ENCODE data around the gene TBCD. TPM values are rescaled to one million over a fixed set of nuclear protein-coding genes. Genes with fewer than 3 reads are reported as not detected.
"Not testable (repeated sequence)": the region's sequence is repeated elsewhere in the genome, so short reads cannot be mapped to it uniquely, and the experiment has no call there.

The TBCD gene
- total RNA-seq, 1 experiment from 2014 or later: 90.7 TPM

DNA sequence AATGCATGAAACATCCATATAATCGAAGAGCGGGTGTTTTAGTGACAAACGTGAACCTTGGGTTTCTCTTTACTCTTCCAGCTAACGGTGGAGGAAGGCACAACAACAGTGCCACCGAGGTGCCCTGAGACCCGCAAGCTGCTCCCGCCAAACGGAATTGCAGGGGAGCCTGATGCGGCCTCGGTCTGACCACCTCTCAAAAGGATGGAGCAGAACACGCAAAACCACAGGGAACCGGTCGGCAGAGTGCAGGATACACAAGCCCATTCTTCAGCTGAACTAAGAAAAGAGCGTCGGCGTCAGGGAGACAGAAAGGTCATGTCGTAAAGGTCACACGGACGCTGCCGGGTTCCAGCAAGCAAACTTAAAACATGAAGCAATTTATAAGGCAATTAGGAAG lies 197.5 kb downstream of the TBCD start:
- DNase-seq: no peak
- intact Hi-C loops (cut with micrococcal nuclease; ENCODE audit: unreplicated experiment): no loop called here
- H3K4me3 Mint-ChIP-seq (ENCODE audit: low read depth, unreplicated experiment): no peak overlapping the region
- peaks cover 36% of the 10 kb centered on the region for H3K9me3 Mint-ChIP-seq (ENCODE audit: low read depth, unreplicated experiment)
- CTCF ChIA-PET: no interaction called here
- no peak overlapping the region for H3K27ac Mint-ChIP-seq (ENCODE audit: unreplicated experiment)
- H3K27me3 Mint-ChIP-seq (ENCODE audit: unreplicated experiment): no peaks in the 10 kb centered on the region
- H3K36me3 Mint-ChIP-seq (ENCODE audit: insufficient read depth, unreplicated experiment): peaks cover 27% of the 10 kb centered on the region
- H3K4me1 Mint-ChIP-seq (ENCODE audit: low read depth, unreplicated experiment): no peaks in the 10 kb centered on the region
- TF ChIP-seq, protein P1, sequence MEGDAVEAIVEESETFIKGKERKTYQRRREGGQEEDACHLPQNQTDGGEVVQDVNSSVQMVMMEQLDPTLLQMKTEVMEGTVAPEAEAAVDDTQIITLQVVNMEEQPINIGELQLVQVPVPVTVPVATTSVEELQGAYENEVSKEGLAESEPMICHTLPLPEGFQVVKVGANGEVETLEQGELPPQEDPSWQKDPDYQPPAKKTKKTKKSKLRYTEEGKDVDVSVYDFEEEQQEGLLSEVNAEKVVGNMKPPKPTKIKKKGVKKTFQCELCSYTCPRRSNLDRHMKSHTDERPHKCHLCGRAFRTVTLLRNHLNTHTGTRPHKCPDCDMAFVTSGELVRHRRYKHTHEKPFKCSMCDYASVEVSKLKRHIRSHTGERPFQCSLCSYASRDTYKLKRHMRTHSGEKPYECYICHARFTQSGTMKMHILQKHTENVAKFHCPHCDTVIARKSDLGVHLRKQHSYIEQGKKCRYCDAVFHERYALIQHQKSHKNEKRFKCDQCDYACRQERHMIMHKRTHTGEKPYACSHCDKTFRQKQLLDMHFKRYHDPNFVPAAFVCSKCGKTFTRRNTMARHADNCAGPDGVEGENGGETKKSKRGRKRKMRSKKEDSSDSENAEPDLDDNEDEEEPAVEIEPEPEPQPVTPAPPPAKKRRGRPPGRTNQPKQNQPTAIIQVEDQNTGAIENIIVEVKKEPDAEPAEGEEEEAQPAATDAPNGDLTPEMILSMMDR (IDR thresholded peaks at IDR 0.05; ENCODE audit: unreplicated experiment): no peak
- BruUV-seq (replicated peaks): no TSS peak

DNA sequence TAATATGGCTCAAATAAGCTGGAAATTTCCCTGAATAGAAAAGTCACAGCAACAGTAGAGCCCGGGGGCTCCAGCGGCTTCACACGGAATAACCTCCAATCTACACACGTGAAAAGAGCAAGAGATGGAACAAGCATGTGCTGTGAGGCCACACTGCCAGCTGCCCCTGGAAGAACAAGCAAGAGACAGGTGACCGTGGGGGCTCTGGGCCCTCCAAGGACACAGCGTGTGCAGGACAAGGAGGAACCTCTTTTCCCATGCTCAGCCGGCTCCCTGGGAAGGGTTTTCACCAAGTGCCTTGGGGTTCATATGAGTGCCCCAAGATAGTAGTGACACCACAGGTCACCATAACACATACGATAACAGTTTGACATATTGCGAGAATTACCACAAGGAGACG lies 198.1 kb downstream of the TBCD start:
- TF ChIP-seq, protein P1 (IDR thresholded peaks at IDR 0.05; ENCODE audit: unreplicated experiment): no peak
- intact Hi-C loops (cut with micrococcal nuclease; ENCODE audit: unreplicated experiment): no loop called here
- BruUV-seq (replicated peaks): no TSS peak
- Mint-ChIP-seq H3K4me3 (ENCODE audit: low read depth, unreplicated experiment) (no peak overlapping the region), H3K4me1 (ENCODE audit: low read depth, unreplicated experiment) (no peaks in the 10 kb centered on the region), H3K27ac (ENCODE audit: unreplicated experiment) (no peak overlapping the region), H3K9me3 (ENCODE audit: low read depth, unreplicated experiment) (peaks cover 33% of the 10 kb centered on the region), H3K36me3 (ENCODE audit: insufficient read depth, unreplicated experiment) (peaks cover 21% of the 10 kb centered on the region), H3K27me3 (ENCODE audit: unreplicated experiment) (no peaks in the 10 kb centered on the region)
- CTCF ChIA-PET: no interaction called here
- no peak for DNase-seq

DNA sequence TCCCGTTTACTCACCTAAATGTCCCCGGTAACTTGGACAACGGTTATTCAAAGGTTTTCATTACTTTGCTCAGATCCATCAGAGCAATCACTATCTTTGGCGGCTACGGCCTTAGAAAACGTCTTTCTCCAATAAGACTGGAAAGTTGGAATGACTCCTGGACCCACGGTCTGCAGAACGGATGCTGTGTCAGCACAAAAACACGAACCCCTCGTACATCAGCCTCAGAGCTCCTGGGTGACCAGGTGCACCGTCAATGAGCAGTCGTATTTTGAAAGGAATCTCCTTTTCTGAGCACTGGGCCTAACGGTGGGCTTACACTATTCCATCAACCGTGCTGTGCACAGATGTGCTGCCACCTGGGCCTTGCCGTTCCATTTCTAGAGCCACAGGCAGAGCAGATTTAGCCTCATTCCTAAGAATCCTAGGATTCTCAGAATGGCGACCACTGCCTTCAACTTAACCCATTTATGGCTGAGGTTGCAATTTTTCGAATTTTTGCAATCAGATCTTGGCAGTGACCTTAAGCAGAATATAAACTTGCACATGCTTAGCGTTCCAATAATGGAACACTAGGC lies 198.7 kb downstream of the TBCD start:
- no TSS peak for BruUV-seq (replicated peaks)
- Mint-ChIP-seq H3K27me3 (ENCODE audit: unreplicated experiment) (no peaks in the 10 kb centered on the region), H3K27ac (ENCODE audit: unreplicated experiment) (no peak overlapping the region), H3K4me1 (ENCODE audit: low read depth, unreplicated experiment) (no peaks in the 10 kb centered on the region), H3K36me3 (ENCODE audit: insufficient read depth, unreplicated experiment) (peaks cover 18% of the 10 kb centered on the region), H3K9me3 (ENCODE audit: low read depth, unreplicated experiment) (peaks cover 32% of the 10 kb centered on the region), H3K4me3 (ENCODE audit: low read depth, unreplicated experiment) (no peak overlapping the region)
- CTCF ChIA-PET: no interaction called here
- TF ChIP-seq, protein P1 (IDR thresholded peaks at IDR 0.05; ENCODE audit: unreplicated experiment): no peak
- DNase-seq: no peak
- intact Hi-C loops (cut with micrococcal nuclease; ENCODE audit: unreplicated experiment): no loop called here

DNA sequence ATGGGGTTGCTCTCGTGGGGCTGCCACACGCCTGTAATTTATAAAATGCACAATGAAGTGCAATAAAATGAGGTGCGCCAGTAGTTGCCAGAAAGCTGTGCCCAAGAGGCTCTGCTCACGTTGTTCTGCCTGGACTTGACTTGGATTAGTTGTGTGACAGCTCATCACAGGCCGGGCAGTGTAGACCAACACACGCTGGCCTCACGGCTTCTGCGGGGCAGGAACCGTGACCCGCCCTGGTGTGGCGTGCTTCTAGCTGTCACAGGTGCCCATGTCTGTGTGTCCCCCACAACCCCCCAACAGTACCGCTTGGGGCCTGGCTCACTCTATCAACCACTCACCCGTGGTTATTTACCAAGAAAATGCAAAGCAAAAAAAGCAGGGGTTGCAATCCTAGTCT lies 200.2 kb downstream of the TBCD start:
- Mint-ChIP-seq H3K4me3 (ENCODE audit: low read depth, unreplicated experiment) (no peak overlapping the region), H3K27ac (ENCODE audit: unreplicated experiment) (no peak overlapping the region), H3K27me3 (ENCODE audit: unreplicated experiment) (no peaks in the 10 kb centered on the region), H3K36me3 (ENCODE audit: insufficient read depth, unreplicated experiment) (peaks cover 22% of the 10 kb centered on the region), H3K9me3 (ENCODE audit: low read depth, unreplicated experiment) (peaks cover 25% of the 10 kb centered on the region), H3K4me1 (ENCODE audit: low read depth, unreplicated experiment) (no peaks in the 10 kb centered on the region)
- BruUV-seq (replicated peaks): no TSS peak
- CTCF ChIA-PET: interaction anchor here (0.7 kb wide), 1 partner anchor 196 kb away, joined by 4 read pairs; no protein-coding TSS in a partner anchor
- intact Hi-C loops (cut with micrococcal nuclease; ENCODE audit: unreplicated experiment): no loop called here
- DNase-seq: no peak
- TF ChIP-seq, protein P1 (IDR thresholded peaks at IDR 0.05; ENCODE audit: unreplicated experiment): no peak

DNA sequence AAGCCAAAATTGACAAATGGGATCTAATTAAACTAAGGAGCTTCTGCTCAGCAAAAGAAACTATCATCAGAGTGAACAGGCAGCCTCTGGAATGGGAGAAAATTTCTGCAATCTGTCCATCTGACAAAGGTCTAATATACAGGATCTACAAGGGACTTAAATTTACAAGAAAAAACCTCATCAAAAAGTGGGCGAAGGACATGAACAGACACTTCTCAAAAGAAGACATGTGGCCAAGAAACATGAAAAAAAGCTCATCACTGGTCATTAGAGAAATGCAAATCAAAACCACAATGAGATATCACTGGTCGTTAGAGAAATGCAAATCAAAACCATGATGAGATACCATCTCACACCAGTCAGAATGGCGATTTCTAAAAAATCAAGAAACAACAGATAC lies 203.2 kb downstream of the TBCD start:
- H3K4me3 Mint-ChIP-seq (ENCODE audit: low read depth, unreplicated experiment); BruUV-seq (replicated peaks); CTCF ChIA-PET; H3K27ac Mint-ChIP-seq (ENCODE audit: unreplicated experiment); H3K36me3 Mint-ChIP-seq (ENCODE audit: insufficient read depth, unreplicated experiment); H3K9me3 Mint-ChIP-seq (ENCODE audit: low read depth, unreplicated experiment); DNase-seq; H3K4me1 Mint-ChIP-seq (ENCODE audit: low read depth, unreplicated experiment); intact Hi-C loops (cut with micrococcal nuclease; ENCODE audit: unreplicated experiment); H3K27me3 Mint-ChIP-seq (ENCODE audit: unreplicated experiment): not testable (repeated sequence)

DNA sequence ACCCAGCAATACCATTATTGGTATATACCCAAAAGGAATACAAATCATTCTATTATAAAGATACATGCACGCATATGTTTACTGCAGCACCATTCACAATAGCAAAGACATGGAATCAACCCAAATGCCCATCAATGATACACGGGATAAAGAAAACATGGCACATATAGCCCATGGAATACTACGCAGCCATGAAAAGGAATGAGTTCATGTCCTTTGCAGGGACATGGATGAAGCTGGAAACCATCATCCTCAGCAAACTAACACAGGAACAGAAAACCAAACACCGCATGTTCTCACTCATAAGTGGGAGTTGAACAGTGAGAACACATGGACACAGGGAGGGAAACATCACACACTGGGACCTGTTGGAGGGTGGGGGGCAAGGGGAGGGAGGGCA lies 203.8 kb downstream of the TBCD start:
- intact Hi-C loops (cut with micrococcal nuclease; ENCODE audit: unreplicated experiment): not testable (repeated sequence)

More for the DNA sequence above, 203.8 kb downstream of the TBCD start:
- CTCF ChIA-PET; DNase-seq; BruUV-seq (replicated peaks); H3K27me3 Mint-ChIP-seq (ENCODE audit: unreplicated experiment); H3K9me3 Mint-ChIP-seq (ENCODE audit: low read depth, unreplicated experiment); H3K36me3 Mint-ChIP-seq (ENCODE audit: insufficient read depth, unreplicated experiment); H3K27ac Mint-ChIP-seq (ENCODE audit: unreplicated experiment); H3K4me3 Mint-ChIP-seq (ENCODE audit: low read depth, unreplicated experiment); H3K4me1 Mint-ChIP-seq (ENCODE audit: low read depth, unreplicated experiment): not testable (repeated sequence)
